ENCODE data around the gene ACSL3.

Gene ACSL3

GRCh38 chr2:222879604-222879933 is 18.7 kb downstream of the ACSL3 start:
- DNase-seq (ENCODE audit: low read depth), result no peak

GRCh38 chr2:222882484-222882928 is 21.7 kb downstream of the ACSL3 start:
- no peak for DNase-seq (ENCODE audit: low read depth)

GRCh38 chr2:222883420-222883819 is 22.6 kb downstream of the ACSL3 start:
- DNase-seq (ENCODE audit: low read depth), result no peak

- no peak for DNase-seq (ENCODE audit: low read depth)
These were observed 23.4 kb downstream of the ACSL3 start for GRCh38 chr2:222884114-222884771.

- DNase-seq (ENCODE audit: low read depth), result no peak
These were observed 24.1 kb downstream of the ACSL3 start for GRCh38 chr2:222884805-222885424.

- DNase-seq (ENCODE audit: low read depth), result no peak
These were observed 26.3 kb downstream of the ACSL3 start for GRCh38 chr2:222887124-222887523.

GRCh38 chr2:222888716-222889115 is 27.9 kb downstream of the ACSL3 start:
- DNase-seq (ENCODE audit: low read depth), result no peak

GRCh38 chr2:222891890-222892289 is 31.1 kb downstream of the ACSL3 start:
- no peak for DNase-seq (ENCODE audit: low read depth)

- DNase-seq (ENCODE audit: low read depth), result no peak
These were observed 31.5 kb downstream of the ACSL3 start for GRCh38 chr2:222892321-222892720.

- no peak for DNase-seq (ENCODE audit: low read depth)
These were observed 31.9 kb downstream of the ACSL3 start for GRCh38 chr2:222892761-222893160.

GRCh38 chr2:222893716-222894115 is 32.9 kb downstream of the ACSL3 start:
- no peak for DNase-seq (ENCODE audit: low read depth)

- no peak for DNase-seq (ENCODE audit: low read depth)
These were observed 34.3 kb downstream of the ACSL3 start for GRCh38 chr2:222895144-222895543.

GRCh38 chr2:222897898-222898297 is 37.1 kb downstream of the ACSL3 start:
- no peak for DNase-seq (ENCODE audit: low read depth)

- DNase-seq (ENCODE audit: low read depth), result no peak
These were observed 38.8 kb downstream of the ACSL3 start for GRCh38 chr2:222899413-222900181.

GRCh38 chr2:222900354-222900753 is 39.5 kb downstream of the ACSL3 start:
- no peak for DNase-seq (ENCODE audit: low read depth)

- DNase-seq (ENCODE audit: low read depth), result no peak
These were observed 41.8 kb downstream of the ACSL3 start for GRCh38 chr2:222902660-222903059.

- no peak for DNase-seq (ENCODE audit: low read depth)
These were observed 42.7 kb downstream of the ACSL3 start for GRCh38 chr2:222903234-222904220.

GRCh38 chr2:222904557-222905258 is 43.9 kb downstream of the ACSL3 start:
- DNase-seq (ENCODE audit: low read depth), result no peak

- DNase-seq (ENCODE audit: low read depth), result no peak
These were observed 46.2 kb downstream of the ACSL3 start for GRCh38 chr2:222907048-222907447.

GRCh38 chr2:222907790-222908441 is 47.1 kb downstream of the ACSL3 start:
- DNase-seq (ENCODE audit: low read depth), result no peak

GRCh38 chr2:222909286-222909685 is 48.5 kb downstream of the ACSL3 start:
- no peak for DNase-seq (ENCODE audit: low read depth)

All from HS-5 (cell line).